ENCODE results near the gene TCN1. TPM values are rescaled to one million over a fixed set of nuclear protein-coding genes. Genes with fewer than 3 reads are reported as not detected.

The TCN1 gene
- total and polyA plus RNA-seq, 2 of the 8 experiments (the other 6 are each of a cell fraction or from before 2014, with no cell fraction given), result not detected

GRCh38 chr11:59867946-59868345, 1.7 kb upstream of the TCN1 start (continued):
- TF ChIP-seq SP4 (IDR thresholded peaks at IDR 0.05; ENCODE audit: low read length) (no peak), HDAC6 (IDR thresholded peaks at IDR 0.05; ENCODE audit: low read depth, low read length) (no peak), EZH2 (IDR thresholded peaks at IDR 0.05; ENCODE audit: low read depth, low read length, severe bottlenecking) (no peak), EP300 (IDR thresholded peaks at IDR 0.05; ENCODE audit: borderline replicate concordance in 1 of 2, low read depth in 2 of 2, low read length in 2 of 2) (no peak), YY1 (IDR thresholded peaks at IDR 0.05; ENCODE audit: low read depth, low read length) (no peak)
- TF ChIP-seq, protein P1, sequence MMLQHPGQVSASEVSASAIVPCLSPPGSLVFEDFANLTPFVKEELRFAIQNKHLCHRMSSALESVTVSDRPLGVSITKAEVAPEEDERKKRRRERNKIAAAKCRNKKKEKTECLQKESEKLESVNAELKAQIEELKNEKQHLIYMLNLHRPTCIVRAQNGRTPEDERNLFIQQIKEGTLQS (IDR thresholded peaks at IDR 0.05; ENCODE audit: insufficient read depth, low read depth, low read length), result no peak

All from H1 (cell line).